K562 (cell line): Measurements from ENCODE around the gene PDE1C. TPM values are rescaled to one million over a fixed set of nuclear protein-coding genes. Genes with fewer than 3 reads are reported as not detected.

Source experiments
- ATAC-seq: fragments of 200-7000 bp; cut with Tn5 transposase; 3 replicates; pipeline ENCODE4 v1.9.1; 2020; ENCODE audit warnings: moderate library complexity
- BruUV-seq: library from RNA; stranded (reverse); fragments of 400-500 nt; replicated peaks from 2 replicates; lab custom pipeline; 2021; lab: Mats Ljungman, UMichigan
- CTCF ChIA-PET: fragments of 300-600 bp; formaldehyde crosslinking; extraction: SDS; loops from one replicate; lab custom pipeline; 2021; ENCODE audit warnings: low intra/inter-chr PET ratio; lab: Yijun Ruan, JAX
- POLR2A ChIA-PET: fragments of 300-600, 350-650 bp; sonication (Branson Sonifier 250); formaldehyde crosslinking; extraction: SDS; loops from one replicate; lab custom pipeline; 2021; ENCODE audit warnings: antibody characterized with exemption, inconsistent platforms; lab: Yijun Ruan, JAX
- DNase-seq, 4 experiments: peaks; one replicate each; pipeline versions ENCODE4 v3.0.0 to v3.0.0-alpha.2; 2011 to 2018; ENCODE audit warnings: low spot score in 3 of 4, mixed read lengths in 3 of 4; ENCODE audit errors: extremely low read depth in 1 of 4
- FAIRE-seq: peaks from 2 replicates; lab custom pipeline; 2011; peaks lifted over from hg19 to GRCh38; lab: Jason Lieb, UNC
- H2AFZ ChIP-seq: 2 replicates; pipeline ENCODE4 v1.6.0; 2011; ENCODE audit warnings: low read depth, low read length, control low read depth, inconsistent platforms
- H3K27ac ChIP-seq: fragments of 200-600 bp; 3 replicates; pipeline ENCODE4 v1.8.0; 2011; ENCODE audit warnings: low read depth, mild to moderate bottlenecking, control low read depth, inconsistent platforms, low read length, moderate library complexity, mixed read lengths; ENCODE audit errors: extremely low read depth
- H3K27me3 ChIP-seq, 2 experiments: fragments of 300-600 bp in 1 of 2; 2 replicates in 1 of 2; 3 replicates in 1 of 2; pipeline versions ENCODE4 v1.6.0 to v1.8.0; 2011; ENCODE audit warnings: inconsistent platforms in 2 of 2, low read length in 2 of 2, mild to moderate bottlenecking in 1 of 2, mixed read lengths in 1 of 2, moderate library complexity in 1 of 2; ENCODE audit not compliant: control insufficient read depth in 2 of 2, insufficient read depth in 2 of 2
- H3K36me3 ChIP-seq: fragments of 300-600 bp; 3 replicates; pipeline ENCODE4 v1.8.0; 2011; ENCODE audit warnings: mild to moderate bottlenecking, low read length, inconsistent platforms; ENCODE audit not compliant: control insufficient read depth, insufficient read depth
- H3K4me1 ChIP-seq, 2 experiments: fragments of 200-600 bp in 1 of 2; replicated peaks in 1 of 2; 2 replicates in 1 of 2; 3 replicates in 1 of 2; pipeline versions ENCODE4 v1.5.1 to v1.8.0; 2011; ENCODE audit warnings: inconsistent platforms in 2 of 2, low read length in 2 of 2, mild to moderate bottlenecking in 1 of 2, mixed read lengths in 1 of 2, moderate library complexity in 1 of 2; ENCODE audit not compliant: control insufficient read depth in 2 of 2, insufficient read depth in 2 of 2
- H3K4me2 ChIP-seq: 2 replicates; pipeline ENCODE4 v1.6.1; 2011; ENCODE audit warnings: low read length, control low read depth, inconsistent platforms, mixed read lengths; ENCODE audit not compliant: insufficient read depth
- H3K4me3 ChIP-seq: fragments of 200-600 bp; sonication (generic), shearing (Covaris generic); 2 replicates; pipeline ENCODE4 v1.5.1; 2016; ENCODE audit warnings: control low read depth, inconsistent platforms
- H3K79me2 ChIP-seq: fragments of 200-600 bp; 3 replicates; pipeline ENCODE4 v1.8.0; 2011; ENCODE audit warnings: low read length, inconsistent platforms; ENCODE audit not compliant: control insufficient read depth, insufficient read depth
- H3K9ac ChIP-seq, 2 experiments: 2 replicates each; pipeline versions ENCODE4 v1.6.0 to v1.6.1; 2011; ENCODE audit warnings: low read depth in 2 of 2, low read length in 2 of 2, control low read depth in 1 of 2, inconsistent platforms in 1 of 2, mild to moderate bottlenecking in 1 of 2, mixed read lengths in 1 of 2; ENCODE audit not compliant: insufficient read depth in 1 of 2
- H3K9me1 ChIP-seq: one replicate; pipeline ENCODE4 v1.6.0; 2011; ENCODE audit warnings: inconsistent platforms, mild to moderate bottlenecking, low read length, moderate library complexity; ENCODE audit not compliant: control insufficient read depth, insufficient read depth
- H3K9me3 ChIP-seq: replicated peaks from 2 replicates; pipeline ENCODE4 v1.5.1; 2011; ENCODE audit warnings: low read depth, low read length, inconsistent platforms; ENCODE audit not compliant: control insufficient read depth, insufficient read depth
- H4K20me1 ChIP-seq: replicated peaks from 2 replicates; pipeline ENCODE4 v1.6.1; 2011; ENCODE audit warnings: low read length, inconsistent platforms, mixed read lengths; ENCODE audit not compliant: control insufficient read depth, insufficient read depth
- ASH1L ChIP-seq: fragments of 450-650 bp; IDR thresholded peaks from 2 replicates; pipeline ENCODE4 v1.6.1; 2018; ENCODE audit warnings: borderline replicate concordance, mild to moderate bottlenecking, low read depth; ENCODE audit not compliant: partially characterized antibody
- CXXC5 ChIP-seq: fragments of 250-450 bp; sonication (Bioruptor Pico); IDR thresholded peaks from 2 replicates; pipeline ENCODE4 v1.8.0; 2022; ENCODE audit warnings: inconsistent platforms, mild to moderate bottlenecking, moderate library complexity
- ESRRA ChIP-seq: fragments of 450-650 bp; IDR thresholded peaks from 2 replicates; pipeline ENCODE4 v1.6.1; 2014; ENCODE audit warnings: low read depth, mild to moderate bottlenecking, moderate library complexity, borderline replicate concordance
- KDM4B ChIP-seq, 2 experiments: fragments of 450-650 bp in 1 of 2; sonication (generic) in 1 of 2; IDR thresholded peaks; 2 replicates each; pipeline ENCODE4 v1.6.1; 2016 to 2017; ENCODE audit warnings: borderline replicate concordance in 2 of 2, antibody characterized with exemption in 1 of 2, low read depth in 1 of 2, mild to moderate bottlenecking in 1 of 2
- MAFG ChIP-seq: fragments of 450-650 bp; conservative IDR thresholded peaks from 2 replicates; pipeline ENCODE4 v1.6.1; 2016; ENCODE audit warnings: missing genetic modification characterization, missing compliant biosample characterization
- NCOA6 ChIP-seq: fragments of 450-650 bp; IDR thresholded peaks from 2 replicates; pipeline ENCODE4 v1.6.1; 2017; ENCODE audit warnings: mild to moderate bottlenecking
- RBM25 ChIP-seq: fragments of 200-400 bp; formaldehyde crosslinking; IDR thresholded peaks from 2 replicates; pipeline ENCODE4 v1.6.1; 2018; ENCODE audit warnings: low read length, low read depth, moderate library complexity; ENCODE audit not compliant: severe bottlenecking
- SAFB ChIP-seq: fragments of 200-400 bp; formaldehyde crosslinking; IDR thresholded peaks from 2 replicates; pipeline ENCODE4 v1.6.1; 2017; ENCODE audit warnings: low read depth, low read length, borderline replicate concordance
- SMARCA5 ChIP-seq: fragments of 450-650 bp; IDR thresholded peaks from 2 replicates; pipeline ENCODE4 v1.6.1; 2016
- ZC3H11A ChIP-seq: IDR thresholded peaks from 2 replicates; pipeline ENCODE4 v1.6.1; 2012; ENCODE audit warnings: low read depth, low read length, improper control_type of control experiment
- ZC3H8 ChIP-seq: fragments of 450-650 bp; IDR thresholded peaks from 2 replicates; pipeline ENCODE4 v1.6.1; 2017
- ZNF232 ChIP-seq: sonication (generic); formaldehyde crosslinking; IDR thresholded peaks from 2 replicates; pipeline ENCODE4 v1.8.0; 2022; ENCODE audit warnings: mild to moderate bottlenecking, missing genetic modification reagents
- ZNF3 ChIP-seq: fragments of 250-450 bp; sonication (Bioruptor Pico); IDR thresholded peaks from 2 replicates; pipeline ENCODE4 v1.5.0; 2021; ENCODE audit warnings: mild to moderate bottlenecking, moderate library complexity
- ZNF668 ChIP-seq: fragments of 250-450 bp; sonication (Bioruptor Pico); IDR thresholded peaks from 2 replicates; pipeline ENCODE4 v1.8.0; 2022; ENCODE audit warnings: mild to moderate bottlenecking, inconsistent platforms
- WGBS: fragments of 100-300 bp; shearing (Covaris generic); methylation state at CpG from one replicate; pipeline ENCODE4 v1.1.6; 2016; ENCODE audit warnings: low coverage, mixed read lengths; ENCODE audit not compliant: insufficient coverage; ENCODE audit errors: missing lambda C conversion rate; 5-methylcytosine and 5-hydroxymethylcytosine counted together
- in situ Hi-C: fragments of 300-500 bp; cut with MboI; formaldehyde crosslinking; loops from 4 replicates; pipeline ENCODE4 v1.15.0; 2018; ENCODE audit warnings: inconsistent platforms, mixed read lengths
- intact Hi-C: fragments of 100-400 bp; cut with micrococcal nuclease; formaldehyde crosslinking; loops from 2 replicates; pipeline ENCODE4 v1.14.2; 2022
- polyA plus RNA-seq, 8 experiments: library from polyadenylated mRNA; depleted of rRNA in 4 of 8; stranded (reverse) in 5 of 8; unstranded in 3 of 8; fragments of >200 nt; fragmentation: Nextera tagmentation in 2 of 8; fragmentation: Illumina TruSeq in 1 of 8; extraction: Ambion mirVana in 2 of 8; extraction: Trizol in 1 of 8; gene quantifications; 2 replicates each; pipeline versions ENCODE4 v1.2.1 to v1.2.3, GENCODE V29; 2011 to 2014; ENCODE audit warnings: inconsistent platforms in 1 of 8, missing spikeins in 1 of 8
- total RNA-seq, 7 experiments: library from RNA; depleted of rRNA in 6 of 7; stranded (reverse); fragments of >200 nt in 6 of 7; fragmentation: Illumina TruSeq in 2 of 7; extraction: Trizol in 2 of 7; gene quantifications; 2 replicates each; pipeline versions ENCODE4 v1.2.1 to v1.2.3, GENCODE V29; 2011 to 2021; ENCODE audit warnings: low replicate concordance in 1 of 7
- TF ChIP-seq, protein P1 (sequence below): IDR thresholded peaks from 2 replicates; pipeline ENCODE4 v1.6.1; 2011; ENCODE audit not compliant: insufficient read length; ENCODE audit errors: extremely low read depth
- TF ChIP-seq, protein P2 (sequence below): sonication (generic); formaldehyde crosslinking; IDR thresholded peaks from 2 replicates; pipeline ENCODE4 v1.8.0; 2022; ENCODE audit warnings: missing genetic modification reagents, mild to moderate bottlenecking, borderline replicate concordance
- TF ChIP-seq, protein P3 (sequence below): sonication (generic); formaldehyde crosslinking; IDR thresholded peaks from 2 replicates; pipeline ENCODE4 v1.8.0; 2022; ENCODE audit warnings: mild to moderate bottlenecking, missing genetic modification reagents

PDE1C gene
- total and polyA plus RNA-seq, 9 of the 15 experiments (the other 6 are each of a cell fraction or from before 2014, with no cell fraction given): under 0.01 to 0.01 TPM; not detected in 7

DNA sequence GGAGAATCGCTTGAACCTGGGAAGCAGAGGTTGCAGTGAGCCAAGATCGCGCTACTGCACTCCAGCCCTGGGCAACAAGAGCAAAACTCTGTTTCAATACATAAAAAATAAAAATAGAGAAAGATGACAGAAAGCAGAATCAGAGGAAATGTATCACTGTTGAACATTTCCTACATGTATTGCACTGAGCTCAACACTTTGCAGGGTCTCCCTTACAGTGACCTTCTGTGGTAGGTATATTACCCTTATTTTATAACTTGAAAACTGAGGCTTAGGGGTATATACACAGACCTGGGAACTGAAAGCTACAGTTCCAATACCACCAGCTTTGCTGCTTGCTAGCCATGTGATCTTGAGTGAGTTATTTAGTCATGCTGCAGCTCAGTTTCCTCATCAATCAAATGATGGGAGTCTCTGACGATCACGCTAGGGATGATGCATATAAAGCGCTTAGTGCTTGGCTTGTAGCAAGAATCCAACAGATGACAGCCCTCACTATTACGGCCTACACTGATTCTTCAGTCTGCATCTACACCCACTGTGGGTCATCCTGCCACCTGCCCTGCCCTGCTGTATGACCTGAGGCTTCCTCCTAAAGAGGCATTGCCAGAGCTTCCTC lies 99.0 kb downstream of the PDE1C start:
- POLR2A ChIA-PET: interaction anchor here (0.7 kb wide), 1 partner anchor 180 kb away, joined by 4 read pairs; no protein-coding TSS in a partner anchor
- CTCF ChIA-PET: no interaction called here
- BruUV-seq: no TSS peak
- intact Hi-C loops (no loop called here), in situ Hi-C loops (no loop called here)
- no peak for DNase-seq
- 0% methylated on average over 7 of the region's 7 CpGs for WGBS
- Histone ChIP-seq H3K4me3 (no peak overlapping the region), H4K20me1 (no peaks in the 10 kb centered on the region), H3K36me3 (no peaks in the 10 kb centered on the region), H2AFZ (no peak overlapping the region), H3K4me1 (no peaks in the 10 kb centered on the region), H3K27ac (no peak overlapping the region), H3K9me1 (no peaks in the 10 kb centered on the region), H3K9me3 (no peaks in the 10 kb centered on the region), H3K27me3 (no peaks in the 10 kb centered on the region), H3K9ac (no peak overlapping the region), H3K79me2 (no peaks in the 10 kb centered on the region), H3K4me2 (no peak overlapping the region)
- FAIRE-seq: no peak
- no peak for TF ChIP-seq NCOA6
- no peak for TF ChIP-seq ZC3H11A
- TF ChIP-seq, protein P1, sequence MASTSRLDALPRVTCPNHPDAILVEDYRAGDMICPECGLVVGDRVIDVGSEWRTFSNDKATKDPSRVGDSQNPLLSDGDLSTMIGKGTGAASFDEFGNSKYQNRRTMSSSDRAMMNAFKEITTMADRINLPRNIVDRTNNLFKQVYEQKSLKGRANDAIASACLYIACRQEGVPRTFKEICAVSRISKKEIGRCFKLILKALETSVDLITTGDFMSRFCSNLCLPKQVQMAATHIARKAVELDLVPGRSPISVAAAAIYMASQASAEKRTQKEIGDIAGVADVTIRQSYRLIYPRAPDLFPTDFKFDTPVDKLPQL: no peak
- TF ChIP-seq, protein P2, sequence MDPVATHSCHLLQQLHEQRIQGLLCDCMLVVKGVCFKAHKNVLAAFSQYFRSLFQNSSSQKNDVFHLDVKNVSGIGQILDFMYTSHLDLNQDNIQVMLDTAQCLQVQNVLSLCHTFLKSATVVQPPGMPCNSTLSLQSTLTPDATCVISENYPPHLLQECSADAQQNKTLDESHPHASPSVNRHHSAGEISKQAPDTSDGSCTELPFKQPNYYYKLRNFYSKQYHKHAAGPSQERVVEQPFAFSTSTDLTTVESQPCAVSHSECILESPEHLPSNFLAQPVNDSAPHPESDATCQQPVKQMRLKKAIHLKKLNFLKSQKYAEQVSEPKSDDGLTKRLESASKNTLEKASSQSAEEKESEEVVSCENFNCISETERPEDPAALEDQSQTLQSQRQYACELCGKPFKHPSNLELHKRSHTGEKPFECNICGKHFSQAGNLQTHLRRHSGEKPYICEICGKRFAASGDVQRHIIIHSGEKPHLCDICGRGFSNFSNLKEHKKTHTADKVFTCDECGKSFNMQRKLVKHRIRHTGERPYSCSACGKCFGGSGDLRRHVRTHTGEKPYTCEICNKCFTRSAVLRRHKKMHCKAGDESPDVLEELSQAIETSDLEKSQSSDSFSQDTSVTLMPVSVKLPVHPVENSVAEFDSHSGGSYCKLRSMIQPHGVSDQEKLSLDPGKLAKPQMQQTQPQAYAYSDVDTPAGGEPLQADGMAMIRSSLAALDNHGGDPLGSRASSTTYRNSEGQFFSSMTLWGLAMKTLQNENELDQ (CRISPR knock-in tag): no peak
- TF ChIP-seq KDM4B (IDR thresholded peaks at IDR 0.05; ENCODE audit: borderline replicate concordance in 2 of 2, low read depth in 1 of 2): no peak
- TF ChIP-seq CXXC5 (CRISPR knock-in tag): no peak
- TF ChIP-seq ZC3H8: no peak
- no peak for TF ChIP-seq SAFB
- TF ChIP-seq SMARCA5: no peak
- TF ChIP-seq ESRRA: no peak
- no peak for TF ChIP-seq RBM25
- no peak for TF ChIP-seq ZNF3 (CRISPR knock-in tag)
- TF ChIP-seq MAFG (tag): no peak
- no peak for TF ChIP-seq ZNF232 (CRISPR knock-in tag)
- TF ChIP-seq ASH1L: no peak
- no peak for TF ChIP-seq ZNF668 (CRISPR knock-in tag)
- TF ChIP-seq, protein P3, sequence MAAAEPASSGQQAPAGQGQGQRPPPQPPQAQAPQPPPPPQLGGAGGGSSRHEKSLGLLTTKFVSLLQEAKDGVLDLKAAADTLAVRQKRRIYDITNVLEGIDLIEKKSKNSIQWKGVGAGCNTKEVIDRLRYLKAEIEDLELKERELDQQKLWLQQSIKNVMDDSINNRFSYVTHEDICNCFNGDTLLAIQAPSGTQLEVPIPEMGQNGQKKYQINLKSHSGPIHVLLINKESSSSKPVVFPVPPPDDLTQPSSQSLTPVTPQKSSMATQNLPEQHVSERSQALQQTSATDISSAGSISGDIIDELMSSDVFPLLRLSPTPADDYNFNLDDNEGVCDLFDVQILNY: no peak
- no peak for ATAC-seq
